Measurements from ENCODE around the gene AXIN1.

DNA sequence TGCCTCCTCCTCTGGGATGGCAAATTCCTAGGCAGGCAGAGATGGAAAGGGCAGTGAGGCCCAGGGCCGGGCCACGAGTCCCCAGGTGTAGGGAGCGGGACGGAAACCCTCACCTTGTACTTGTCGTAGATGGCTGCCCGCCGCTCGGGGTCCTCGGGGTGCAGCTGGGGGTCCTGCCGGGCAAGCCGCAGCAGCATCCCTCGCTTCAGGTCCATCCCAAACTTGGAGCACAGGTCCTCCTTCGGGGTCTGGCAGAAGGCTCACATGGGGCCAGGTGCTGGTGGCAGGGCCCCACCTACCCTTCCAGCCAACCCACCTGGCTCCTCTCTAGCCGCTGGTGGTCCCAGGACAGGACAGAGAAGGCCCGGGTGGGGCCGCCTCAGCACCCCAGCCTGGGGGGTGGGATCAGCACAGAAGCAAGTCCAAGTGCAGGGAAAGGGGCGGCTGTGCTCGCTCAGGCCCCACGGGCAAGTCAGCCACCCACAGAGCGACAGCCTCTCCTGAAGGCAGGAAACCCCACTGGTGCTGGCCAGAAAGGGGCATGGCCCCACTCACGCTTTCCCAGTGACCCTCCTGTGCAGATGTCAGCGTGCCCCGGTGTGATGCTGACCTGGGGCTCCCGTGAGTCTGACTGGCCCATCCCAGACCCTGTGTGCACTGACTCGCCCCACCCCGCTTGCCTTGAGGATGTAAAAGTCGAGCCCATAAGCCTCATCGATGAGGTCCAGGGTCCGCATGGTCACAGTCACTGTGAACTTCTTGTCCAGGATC lies 16.1 kb upstream of the AXIN1 start:
- TF ChIP-seq, protein P1, sequence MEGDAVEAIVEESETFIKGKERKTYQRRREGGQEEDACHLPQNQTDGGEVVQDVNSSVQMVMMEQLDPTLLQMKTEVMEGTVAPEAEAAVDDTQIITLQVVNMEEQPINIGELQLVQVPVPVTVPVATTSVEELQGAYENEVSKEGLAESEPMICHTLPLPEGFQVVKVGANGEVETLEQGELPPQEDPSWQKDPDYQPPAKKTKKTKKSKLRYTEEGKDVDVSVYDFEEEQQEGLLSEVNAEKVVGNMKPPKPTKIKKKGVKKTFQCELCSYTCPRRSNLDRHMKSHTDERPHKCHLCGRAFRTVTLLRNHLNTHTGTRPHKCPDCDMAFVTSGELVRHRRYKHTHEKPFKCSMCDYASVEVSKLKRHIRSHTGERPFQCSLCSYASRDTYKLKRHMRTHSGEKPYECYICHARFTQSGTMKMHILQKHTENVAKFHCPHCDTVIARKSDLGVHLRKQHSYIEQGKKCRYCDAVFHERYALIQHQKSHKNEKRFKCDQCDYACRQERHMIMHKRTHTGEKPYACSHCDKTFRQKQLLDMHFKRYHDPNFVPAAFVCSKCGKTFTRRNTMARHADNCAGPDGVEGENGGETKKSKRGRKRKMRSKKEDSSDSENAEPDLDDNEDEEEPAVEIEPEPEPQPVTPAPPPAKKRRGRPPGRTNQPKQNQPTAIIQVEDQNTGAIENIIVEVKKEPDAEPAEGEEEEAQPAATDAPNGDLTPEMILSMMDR (conservative IDR thresholded peaks at IDR 0.05; ENCODE audit: low read depth, low read length) = no peak
- TF ChIP-seq EZH2phosphoT487 (IDR thresholded peaks at IDR 0.05; ENCODE audit: borderline replicate concordance, low read length) (no peak), EZH2 (IDR thresholded peaks at IDR 0.05; ENCODE audit: low read length, unreplicated experiment) (no peak)

Measured in PC-3 (cell line).